GM21381 (cell line): ENCODE measurements around the gene TMEM117.

Experiments
- ATAC-seq: cut with Tn5 transposase; IDR thresholded peaks from one replicate; pipeline ENCODE4 v1.9.1; 2021; ENCODE audit warnings: mild to moderate bottlenecking, moderate library complexity; ENCODE audit not compliant: unreplicated experiment

The TMEM117 gene

DNA sequence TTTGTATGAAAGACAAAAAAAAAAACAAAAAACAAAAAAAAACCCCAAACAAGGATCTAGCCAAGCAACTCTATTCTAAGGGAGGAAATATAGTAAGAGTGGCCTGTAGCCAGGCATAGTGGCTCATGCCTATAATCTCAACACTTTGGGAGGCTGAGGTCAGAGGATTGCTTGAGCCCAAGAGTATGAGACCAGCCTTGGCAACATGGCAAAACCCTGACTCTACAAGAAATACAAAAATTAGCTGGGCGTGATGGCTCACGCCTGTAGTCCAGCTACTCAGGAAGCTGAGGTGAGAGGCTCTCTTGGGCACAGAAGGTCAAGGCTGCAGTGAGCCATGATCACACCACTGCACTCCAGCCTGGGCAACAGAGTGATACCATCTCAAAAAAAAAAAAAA is 47.9 kb downstream of the TMEM117 start:
- no peak for ATAC-seq

DNA sequence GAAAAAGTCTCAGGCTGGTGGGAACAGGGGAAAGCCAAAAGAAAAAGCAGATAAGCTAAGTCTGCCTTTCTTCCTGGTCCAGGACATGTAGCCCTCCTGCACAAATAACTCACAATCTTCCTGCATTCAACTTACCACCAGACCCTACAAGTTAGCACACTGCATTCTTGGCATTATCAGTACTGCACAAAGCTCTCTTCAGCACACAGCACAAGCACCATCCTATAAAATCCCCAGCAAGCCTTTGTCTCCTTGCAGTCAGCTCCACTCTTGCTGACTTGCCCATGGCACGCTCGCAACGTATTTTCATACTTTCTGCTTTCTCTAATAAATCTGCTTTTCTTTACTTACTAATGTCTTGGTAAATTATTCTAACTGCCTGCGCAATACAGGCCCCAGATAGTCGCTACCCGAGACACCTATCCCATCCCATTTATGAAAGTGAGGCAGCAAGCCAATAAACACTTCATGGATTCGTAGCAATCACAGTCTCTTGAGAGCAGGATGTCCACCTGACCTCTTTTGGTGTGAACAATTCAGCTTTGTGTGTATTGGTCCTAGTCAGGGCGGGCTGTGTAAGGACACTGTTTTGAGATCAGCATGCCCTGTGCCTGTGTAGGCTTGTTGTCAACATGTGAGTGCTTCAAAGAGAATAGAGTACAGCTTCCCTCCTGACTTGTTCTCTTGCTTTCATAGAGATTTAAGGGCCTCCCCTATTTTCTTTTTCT is 49.0 kb downstream of the TMEM117 start:
- ATAC-seq = no peak

DNA sequence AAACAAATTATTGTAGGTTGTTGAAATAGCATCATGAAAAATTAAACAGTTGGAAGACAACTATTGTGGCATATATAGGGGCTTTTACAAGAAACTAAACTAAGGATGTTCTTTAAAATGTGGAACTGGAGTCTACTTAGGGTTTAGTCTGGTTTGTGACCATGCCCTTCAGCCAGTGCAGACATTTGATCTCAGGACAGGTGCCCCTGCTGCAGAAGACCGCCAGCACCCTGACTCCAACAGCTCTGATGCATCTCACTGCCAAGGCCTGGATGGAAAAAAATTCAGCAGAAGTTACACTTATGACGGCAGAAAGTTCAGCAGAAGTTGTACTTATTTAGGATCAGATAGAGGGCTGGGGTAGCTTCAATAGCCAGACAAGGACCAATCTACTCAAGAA is 51.5 kb downstream of the TMEM117 start:
- no peak for ATAC-seq

DNA sequence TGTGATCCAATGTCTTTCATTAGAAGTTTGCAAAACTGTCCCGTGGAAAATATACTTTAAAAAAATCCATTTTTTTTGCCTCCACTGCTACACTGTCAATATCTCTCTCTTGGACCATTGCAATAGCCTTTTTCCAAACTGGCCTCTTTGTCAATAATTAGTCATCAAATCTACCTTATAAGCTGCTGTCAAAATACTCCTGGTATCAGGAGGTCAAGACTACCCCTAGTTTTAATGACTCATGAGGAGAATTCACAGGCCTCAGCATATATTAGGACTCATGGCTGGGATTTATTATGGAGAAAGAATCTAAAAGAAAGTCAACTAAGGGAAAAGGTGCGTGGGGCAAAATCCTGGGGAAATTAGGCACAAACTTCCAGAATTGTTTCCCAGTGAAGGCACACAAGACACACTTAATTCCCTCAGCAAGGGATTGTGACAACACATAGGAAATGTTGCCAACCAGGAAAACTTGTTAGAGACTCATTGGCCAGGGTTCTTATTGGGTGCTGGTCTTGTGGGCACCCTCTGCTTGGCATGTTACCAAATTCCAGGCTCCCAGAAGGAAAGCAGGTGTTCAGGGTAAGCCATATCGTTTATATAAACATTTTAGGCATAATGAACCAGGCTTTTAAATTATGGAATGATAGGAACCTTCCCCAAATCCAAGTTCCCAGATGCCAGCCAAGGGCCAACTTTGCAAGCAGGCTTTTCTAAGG is 56.1 kb downstream of the TMEM117 start:
- no peak for ATAC-seq

DNA sequence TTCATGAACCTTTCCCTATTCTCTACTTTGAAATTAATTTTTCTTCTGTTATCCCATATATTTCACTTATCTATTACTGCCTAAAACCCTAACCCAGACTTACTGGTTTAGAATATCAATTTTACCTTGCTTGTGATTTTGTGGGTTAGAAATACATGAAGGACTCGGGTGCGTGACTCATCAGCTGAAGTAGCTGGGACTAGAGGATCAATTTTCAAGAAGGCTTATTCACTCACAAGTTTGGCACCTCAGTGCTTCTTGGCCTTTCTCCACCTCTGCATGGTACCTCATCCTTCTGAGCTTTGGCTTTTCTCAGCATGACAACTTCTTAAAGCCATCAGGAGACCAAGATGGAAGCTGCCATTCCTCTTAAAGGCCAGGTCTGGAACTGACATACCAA is 57.8 kb downstream of the TMEM117 start:
- ATAC-seq = no peak

DNA sequence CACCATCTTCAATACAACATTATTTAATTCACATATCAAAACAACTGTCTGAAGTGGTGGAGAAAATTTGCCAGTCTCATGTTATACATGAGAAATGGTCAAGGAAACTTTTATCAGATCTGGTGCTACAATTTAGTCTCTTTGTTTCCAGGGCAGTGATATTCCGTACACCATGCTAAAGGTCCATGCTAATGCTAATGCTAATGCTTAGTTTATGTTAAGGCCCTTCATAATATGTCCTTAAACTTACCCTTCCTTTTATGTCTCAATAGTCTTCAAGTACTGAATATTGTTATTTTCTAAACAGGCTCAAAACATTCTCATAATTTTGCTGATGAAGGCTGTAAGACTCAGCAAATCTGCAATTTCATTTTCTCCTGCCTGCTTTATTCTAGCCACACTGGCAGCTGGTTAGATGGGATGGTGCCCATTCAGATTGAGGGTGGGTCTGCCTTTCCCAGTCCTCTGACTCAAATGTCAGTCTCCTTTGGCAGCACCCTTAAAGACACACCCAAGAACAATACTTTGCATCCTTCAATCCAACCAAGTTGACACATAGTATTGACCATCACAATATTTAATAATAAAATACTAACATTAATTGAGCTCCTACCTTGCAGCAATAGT is 59.8 kb downstream of the TMEM117 start:
- ATAC-seq = no peak

DNA sequence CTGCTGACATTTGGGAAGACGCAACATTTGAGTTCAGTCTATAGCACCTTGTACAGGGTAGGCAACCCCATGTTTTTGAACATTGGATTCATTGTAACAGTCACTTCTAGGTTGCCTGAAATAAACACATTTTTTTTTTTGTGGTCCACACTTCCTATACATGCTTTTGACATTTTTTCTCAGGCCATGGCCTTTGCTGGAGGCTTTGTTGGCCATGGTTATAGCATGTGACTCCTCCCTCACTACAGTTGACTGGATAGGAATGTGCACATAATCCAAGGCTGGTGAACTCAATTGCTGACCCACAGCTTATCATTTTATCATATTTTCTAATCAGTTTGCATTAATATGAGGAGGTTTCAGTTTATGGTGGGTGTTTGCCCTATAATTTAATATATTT is 60.6 kb downstream of the TMEM117 start:
- no peak for ATAC-seq

DNA sequence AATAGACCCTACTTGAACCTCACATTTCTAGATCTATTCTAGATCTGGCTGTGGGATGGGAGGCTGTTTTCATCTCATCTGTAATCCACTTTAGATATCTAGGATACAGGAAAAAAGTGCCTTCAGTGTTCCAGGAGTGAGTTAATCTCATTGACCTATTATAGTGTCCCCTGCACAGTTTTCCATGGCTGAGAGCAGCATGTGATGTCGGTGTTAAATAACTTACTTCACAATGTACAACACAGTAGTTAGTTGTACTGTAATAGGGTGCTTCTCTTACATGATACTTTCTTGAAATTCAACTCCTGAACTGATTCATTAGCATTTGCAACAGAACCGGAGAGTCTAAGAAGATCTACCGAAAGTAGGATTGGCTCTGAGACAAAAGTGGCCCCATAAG is 62.6 kb downstream of the TMEM117 start:
- ATAC-seq = no peak

DNA sequence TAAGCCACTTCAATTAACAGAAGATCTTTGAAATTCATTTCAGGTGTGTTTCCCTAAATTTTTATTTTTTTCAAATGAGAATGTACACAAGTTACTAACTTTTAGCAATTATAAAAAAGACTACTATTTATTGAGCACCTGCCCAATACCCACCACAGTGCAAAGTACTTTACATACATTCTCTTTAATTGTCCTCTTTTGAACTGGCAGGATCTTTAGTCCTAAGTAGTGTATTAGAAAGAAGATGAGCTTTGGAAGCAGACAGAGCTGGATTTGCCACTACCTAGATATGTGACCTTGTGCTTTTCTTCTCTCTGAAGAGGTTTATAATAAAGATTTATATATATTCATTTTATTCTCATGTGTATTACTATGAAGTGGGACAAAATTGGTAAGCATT is 63.7 kb downstream of the TMEM117 start:
- ATAC-seq = no peak

DNA sequence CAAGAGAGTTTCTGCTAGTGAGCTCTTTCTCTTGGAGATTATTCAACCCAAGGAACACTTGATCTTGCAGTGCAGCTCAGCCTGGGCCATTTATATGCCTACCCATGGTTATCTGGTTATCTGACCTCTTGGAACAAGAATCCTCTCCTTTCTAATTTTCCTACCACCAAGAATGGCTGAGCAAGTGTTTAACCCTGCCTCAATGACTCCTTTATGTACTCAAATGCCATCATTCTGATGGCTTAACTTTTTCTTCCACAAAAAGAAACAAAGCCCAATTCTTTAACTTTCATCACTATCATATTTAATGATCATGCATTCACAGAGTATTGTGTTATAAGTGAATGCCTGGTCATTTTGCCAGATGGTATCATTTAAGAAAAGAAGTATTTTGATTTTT is 67.8 kb downstream of the TMEM117 start:
- ATAC-seq = no peak

DNA sequence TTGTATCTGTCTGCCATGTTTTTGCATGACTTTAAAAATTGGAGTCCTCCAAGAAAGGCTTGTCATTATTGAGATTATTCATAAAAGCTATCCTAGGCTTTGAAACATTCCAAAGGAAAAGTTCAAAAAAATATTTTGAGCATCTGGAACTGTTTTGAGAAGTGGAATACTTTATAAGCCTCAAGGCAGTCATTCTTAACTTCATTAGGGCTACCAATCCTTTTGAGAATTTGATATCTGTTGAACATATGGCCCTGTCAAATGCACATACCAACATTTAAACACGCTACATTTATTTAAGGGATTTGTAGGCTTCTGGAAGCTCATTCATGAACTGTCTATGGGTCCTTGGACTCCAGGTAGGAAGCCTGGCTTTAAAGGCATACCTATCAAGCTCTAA is 77.0 kb downstream of the TMEM117 start:
- no peak for ATAC-seq

DNA sequence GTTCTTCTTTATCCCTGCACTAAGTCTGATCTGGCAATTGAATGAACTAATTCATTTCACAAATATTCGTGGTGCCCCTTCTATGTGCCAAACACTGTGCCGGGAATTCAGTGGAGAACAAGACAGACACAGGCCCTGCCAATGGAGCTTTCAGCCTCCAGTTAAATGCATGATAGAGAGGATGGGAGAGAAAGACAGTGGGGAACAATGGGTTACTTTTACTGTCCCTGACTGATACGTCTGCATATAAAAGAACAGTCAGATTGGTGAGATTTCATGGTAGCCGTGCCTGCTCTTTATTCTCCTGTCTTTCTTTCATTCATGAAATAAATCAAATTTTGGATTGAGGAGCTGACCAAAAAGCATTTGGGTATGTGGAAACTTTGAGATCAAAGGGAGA is 78.5 kb downstream of the TMEM117 start:
- no peak for ATAC-seq

DNA sequence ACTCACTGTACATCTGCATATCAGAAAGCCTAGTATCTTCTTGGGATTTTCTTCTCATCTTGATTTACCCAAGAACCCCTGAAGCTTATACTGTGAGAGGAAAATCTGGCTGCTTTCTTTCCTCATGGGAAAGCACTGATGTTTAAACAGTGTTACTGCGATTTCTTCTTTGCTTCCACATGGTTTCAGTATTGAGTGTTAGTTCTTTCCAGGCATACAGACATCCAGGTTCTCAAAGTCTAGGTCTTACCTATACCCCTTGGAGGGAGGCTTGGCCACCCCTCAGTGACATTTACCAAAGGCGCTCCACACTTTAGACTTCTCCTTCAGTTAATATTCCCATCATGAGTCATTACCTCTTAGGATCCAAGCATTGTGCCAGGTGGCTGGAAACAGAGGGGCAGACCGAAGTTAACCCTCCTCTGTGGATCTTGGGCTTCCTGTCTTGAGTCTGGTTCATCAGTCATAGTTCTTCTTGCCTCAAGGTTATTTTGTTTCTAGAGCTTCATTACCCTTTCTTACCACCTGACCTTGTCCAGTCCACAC is 79.1 kb downstream of the TMEM117 start:
- ATAC-seq = no peak

DNA sequence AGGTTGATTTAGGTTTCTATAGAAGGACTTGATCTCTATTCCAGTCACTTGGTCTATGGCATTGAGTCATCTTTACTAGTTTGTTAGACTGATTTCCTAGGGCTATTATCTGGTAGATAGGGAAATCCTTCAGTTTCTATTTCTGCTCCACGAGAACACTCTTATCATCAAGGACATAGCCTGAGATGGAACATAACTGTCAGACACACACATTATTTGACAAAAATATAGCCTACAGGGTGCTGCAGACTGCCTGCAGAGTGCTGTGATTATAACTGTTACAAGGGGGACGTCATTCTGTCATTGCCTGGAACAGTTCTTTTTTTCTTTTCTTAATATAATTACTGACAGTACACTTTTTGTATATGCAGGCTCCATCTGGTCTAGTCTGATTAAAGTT is 82.0 kb downstream of the TMEM117 start:
- no peak for ATAC-seq

DNA sequence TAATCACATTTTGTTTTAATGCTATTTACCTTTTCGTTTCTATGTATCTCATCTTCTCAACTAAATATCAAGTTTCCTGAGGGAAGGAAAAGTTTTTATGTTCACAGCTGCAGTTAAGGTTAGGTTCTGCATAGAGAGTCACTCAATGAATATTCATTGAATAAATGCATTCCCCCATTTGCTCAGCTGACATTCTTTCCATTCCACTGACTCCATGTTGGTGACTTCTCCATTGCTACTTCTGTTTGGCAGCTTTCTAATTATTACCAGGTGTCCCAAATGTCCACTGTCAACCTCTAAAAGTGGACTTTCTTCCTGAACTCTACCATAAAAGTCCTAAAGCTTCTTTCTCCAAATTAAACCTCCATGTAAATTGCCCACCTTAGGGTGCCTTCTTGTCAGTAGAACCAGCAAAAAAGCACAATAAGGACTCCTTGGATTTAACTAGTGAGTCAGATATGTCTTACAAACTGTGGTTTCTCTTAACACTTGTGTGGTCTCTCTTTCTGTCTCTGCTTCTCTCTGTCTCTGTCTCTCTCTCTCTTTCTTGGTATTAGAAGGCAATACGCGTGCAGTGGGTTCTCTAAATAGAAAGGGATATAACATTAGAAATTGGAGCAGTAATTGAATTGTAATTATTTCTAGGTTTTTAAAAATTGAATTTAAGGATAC is 85.9 kb downstream of the TMEM117 start:
- ATAC-seq = no peak

DNA sequence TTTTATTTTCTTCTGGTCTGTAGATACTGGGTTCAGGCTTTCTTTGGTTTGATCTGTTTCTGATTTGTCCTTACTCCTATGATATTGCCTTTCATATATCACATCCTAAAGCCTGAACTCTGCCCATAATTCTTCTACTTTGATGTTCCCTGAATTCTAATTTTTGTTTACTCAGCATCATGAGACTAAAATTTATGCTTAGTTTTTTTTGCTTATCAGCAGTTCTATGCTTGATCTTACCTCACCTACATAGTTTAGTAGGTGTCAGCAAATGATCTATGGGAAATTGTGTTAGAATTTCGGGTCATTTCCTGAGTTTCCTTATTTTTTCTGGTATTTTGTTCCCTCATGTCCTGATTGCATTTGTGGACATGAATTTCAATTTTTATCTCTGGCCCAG is 94.2 kb downstream of the TMEM117 start:
- ATAC-seq = no peak

DNA sequence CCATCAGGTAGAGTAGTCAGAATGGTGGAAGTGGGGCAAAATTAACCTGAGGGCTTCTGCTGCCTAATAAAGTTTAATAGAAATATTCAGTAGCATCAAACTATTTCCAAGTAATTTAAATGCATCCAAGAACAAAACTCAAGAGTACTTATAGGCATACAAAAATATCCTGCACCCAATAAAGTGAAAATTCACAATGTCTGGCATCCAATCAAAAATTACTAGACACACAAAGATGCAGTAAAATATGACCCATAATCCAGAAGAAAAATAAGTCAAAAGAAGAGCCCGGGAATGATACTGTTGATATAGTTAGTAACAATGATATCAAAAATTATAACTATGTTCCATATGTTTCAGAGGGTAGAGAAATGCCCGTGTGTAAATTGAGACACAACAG is 95.3 kb downstream of the TMEM117 start:
- ATAC-seq = no peak

DNA sequence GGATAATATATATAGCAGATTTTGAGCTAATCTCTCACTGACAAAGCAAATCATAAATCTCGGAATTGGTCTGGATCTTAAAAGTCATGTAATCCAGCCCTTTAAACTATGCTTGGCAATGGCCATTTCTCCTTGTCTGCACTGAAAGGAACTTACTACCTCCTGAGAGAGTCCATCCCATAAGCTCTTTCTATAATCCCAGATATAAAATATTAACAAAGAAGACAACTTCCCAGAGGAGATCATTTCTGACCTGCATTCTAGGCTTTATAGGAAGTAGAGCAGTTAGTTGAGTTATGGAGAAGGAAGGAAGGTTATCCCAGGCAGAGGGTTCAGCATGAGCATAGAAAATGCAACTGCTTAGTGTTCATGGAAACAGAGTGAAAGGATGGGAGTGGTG is 99.7 kb downstream of the TMEM117 start:
- no peak for ATAC-seq

DNA sequence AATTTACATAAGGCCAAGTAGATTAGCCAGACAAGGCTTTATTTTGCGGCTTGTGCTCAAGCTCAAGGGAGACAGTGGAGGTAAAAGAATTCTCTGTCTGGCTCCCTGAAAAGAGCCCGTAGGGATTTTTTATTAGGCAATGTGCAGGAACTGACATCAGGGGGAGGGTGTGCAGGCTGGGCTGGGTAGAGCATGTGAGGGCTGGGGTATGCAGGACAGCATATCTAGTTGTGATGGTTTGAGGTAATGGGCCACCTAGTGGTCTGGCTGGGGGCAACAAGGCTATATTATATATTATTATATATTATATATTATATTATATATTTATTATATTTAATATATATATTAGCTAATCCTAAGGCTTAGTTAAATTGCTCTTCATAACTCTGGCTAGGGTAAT is 102.1 kb downstream of the TMEM117 start:
- ATAC-seq = no peak

DNA sequence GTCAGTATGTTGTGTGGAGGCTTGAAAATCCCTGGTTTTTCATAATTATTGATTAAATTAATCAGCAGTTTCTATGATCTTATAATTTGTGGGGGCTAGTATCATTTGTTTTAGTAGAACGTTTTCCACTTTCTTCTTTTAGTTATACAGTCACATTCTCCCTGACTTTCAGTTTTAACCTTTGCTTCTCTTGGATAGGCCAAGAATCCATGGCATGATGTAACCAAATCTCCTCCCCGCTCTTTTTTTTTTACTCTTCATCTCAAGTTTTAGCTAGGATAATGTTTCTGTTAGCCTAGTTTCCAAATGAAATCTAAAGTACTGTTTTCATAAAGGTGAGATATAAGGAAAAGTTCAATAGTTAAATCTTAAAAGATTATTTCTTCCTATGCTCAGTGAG is 106.5 kb downstream of the TMEM117 start:
- ATAC-seq = no peak

DNA sequence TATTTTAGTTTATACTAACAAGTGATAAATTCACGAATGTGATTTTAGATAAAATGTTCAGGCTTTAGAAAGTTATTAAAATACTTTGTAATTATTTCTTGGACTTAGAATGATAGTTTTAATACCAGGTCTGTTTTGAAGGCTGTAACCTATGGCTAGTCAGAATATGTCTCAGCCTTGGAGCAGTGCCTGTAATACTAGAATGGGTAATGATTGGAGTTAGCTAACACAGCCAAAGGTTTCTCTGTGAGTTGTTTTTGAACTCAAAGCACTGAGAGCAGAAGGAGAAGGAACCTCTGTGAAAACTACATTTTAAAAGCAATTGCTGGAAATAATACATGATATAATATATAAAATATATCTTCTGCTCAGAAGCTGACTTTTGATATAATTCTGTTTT is 110.1 kb downstream of the TMEM117 start:
- ATAC-seq = no peak
